Neural progenitor cell (in vitro differentiated cells): ENCODE measurements around the gene PCARE. TPM values are rescaled to one million over a fixed set of nuclear protein-coding genes. Genes with fewer than 3 reads are reported as not detected.

Experiments used
- DNase-seq: peaks from one replicate; pipeline ENCODE4 v3.0.0-alpha.2; 2016; ENCODE audit warnings: low spot score
- H2AFZ ChIP-seq: fragments of 200-600 bp; sonication (generic); replicated peaks from 2 replicates; pipeline ENCODE4 v1.6.1; 2016; ENCODE audit warnings: antibody characterized with exemption
- H3F3A ChIP-seq: fragments of 200-600 bp; sonication (generic); 2 replicates; pipeline ENCODE4 v1.6.1; 2016; ENCODE audit warnings: antibody characterized with exemption, low read depth
- H3K27ac ChIP-seq: fragments of 200-600 bp; sonication (generic); 2 replicates; pipeline ENCODE4 v1.5.1; 2016; ENCODE audit warnings: mild to moderate bottlenecking
- H3K27me3 ChIP-seq: fragments of 200-600 bp; sonication (generic); 2 replicates; pipeline ENCODE4 v1.6.1; 2016; ENCODE audit warnings: mild to moderate bottlenecking, moderate library complexity
- H3K36me3 ChIP-seq: fragments of 200-600 bp; sonication (generic); 2 replicates; pipeline ENCODE4 v1.5.1; 2016
- H3K4me1 ChIP-seq: fragments of 200-600 bp; sonication (generic); 2 replicates; pipeline ENCODE4 v1.6.1; 2016; ENCODE audit warnings: mixed run types
- H3K4me2 ChIP-seq: fragments of 200-600 bp; sonication (generic); 2 replicates; pipeline ENCODE4 v1.6.1; 2016
- H3K4me3 ChIP-seq: fragments of 200-600 bp; sonication (generic); 2 replicates; pipeline ENCODE4 v1.5.1; 2016
- H3K79me2 ChIP-seq: fragments of 200-600 bp; sonication (generic); 2 replicates; pipeline ENCODE4 v1.6.1; 2016; ENCODE audit warnings: low read depth
- H3K9ac ChIP-seq: fragments of 200-600 bp; sonication (generic); 2 replicates; pipeline ENCODE4 v1.6.1; 2016
- H3K9me3 ChIP-seq: fragments of 200-600 bp; sonication (generic); 2 replicates; pipeline ENCODE4 v1.5.1; 2016; ENCODE audit warnings: low read depth
- H4K20me1 ChIP-seq: fragments of 200-600 bp; sonication (generic); 2 replicates; pipeline ENCODE4 v1.6.1; 2016; ENCODE audit warnings: low read depth
- H3K27ac Mint-ChIP-seq: 3 replicates; pipeline ENCODE4 v1.8.0; 2021; ENCODE audit warnings: mixed read lengths
- H3K27me3 Mint-ChIP-seq: 2 replicates; pipeline ENCODE4 v1.8.0; 2022; ENCODE audit warnings: low read depth, mild to moderate bottlenecking, inconsistent platforms, moderate library complexity, mixed read lengths; ENCODE audit not compliant: insufficient read depth
- H3K36me3 Mint-ChIP-seq: 3 replicates; pipeline ENCODE4 v1.8.0; 2021; ENCODE audit warnings: mixed read lengths
- H3K4me1 Mint-ChIP-seq: 3 replicates; pipeline ENCODE4 v1.8.0; 2021; ENCODE audit warnings: mixed read lengths
- H3K4me3 Mint-ChIP-seq: 3 replicates; pipeline ENCODE4 v1.8.0; 2021; ENCODE audit warnings: mild to moderate bottlenecking, moderate library complexity, mixed read lengths
- H3K9me3 Mint-ChIP-seq: 3 replicates; pipeline ENCODE4 v1.8.0; 2020; ENCODE audit warnings: mixed read lengths
- CTCF ChIP-seq: fragments of 200-600 bp; sonication (generic); IDR thresholded peaks from 2 replicates; pipeline ENCODE4 v1.5.1; 2017; ENCODE audit warnings: antibody characterized with exemption, mild to moderate bottlenecking
- EZH2 ChIP-seq: fragments of 200-600 bp; sonication (generic); IDR thresholded peaks from 2 replicates; pipeline ENCODE4 v1.6.1; 2017; ENCODE audit warnings: antibody characterized with exemption, mild to moderate bottlenecking, moderate library complexity
- EZH2phosphoT487 ChIP-seq: fragments of 200-600 bp; sonication (generic); IDR thresholded peaks from 2 replicates; pipeline ENCODE4 v1.6.1; 2017; ENCODE audit warnings: antibody characterized with exemption
- total RNA-seq: library from RNA; depleted of rRNA; stranded (reverse); fragments of >200 nt; gene quantifications from 2 replicates; pipeline ENCODE4 v1.2.3, GENCODE V29; 2015; ENCODE audit warnings: low replicate concordance

Gene PCARE
- total RNA-seq, 1 donor from 2014 or later, result not detected

- no peaks in the 10 kb centered on the region for H4K20me1 ChIP-seq
- DNase-seq, result no peak
- Mint-ChIP-seq H3K27me3 (peaks cover 8% of the 10 kb centered on the region), H3K27ac (peak overlapping the region; percentile 60), H3K4me1 (peaks cover 60% of the 10 kb centered on the region), H3K9me3 (peaks cover 7% of the 10 kb centered on the region), H3K4me3 (no peak overlapping the region), H3K36me3 (no peaks in the 10 kb centered on the region)
- H3K4me2 ChIP-seq, result no peak overlapping the region
- no peaks in the 10 kb centered on the region for H3K9me3 ChIP-seq
- no peak overlapping the region for H3K9ac ChIP-seq
- no peak for TF ChIP-seq CTCF
- TF ChIP-seq EZH2, result no peak
- TF ChIP-seq EZH2phosphoT487, result no peak
- H2AFZ ChIP-seq, result no peak overlapping the region
- H3K27me3 ChIP-seq, result no peaks in the 10 kb centered on the region
- H3F3A ChIP-seq, result no peaks in the 10 kb centered on the region
- peaks cover 29% of the 10 kb centered on the region for H3K4me1 ChIP-seq
- H3K4me3 ChIP-seq, result no peak overlapping the region
- no peak overlapping the region for H3K27ac ChIP-seq
- H3K79me2 ChIP-seq, result no peaks in the 10 kb centered on the region
- H3K36me3 ChIP-seq, result no peaks in the 10 kb centered on the region
These were observed 1.2 kb downstream of the PCARE start for GRCh38 chr2:29072971-29073725.

- no peaks in the 10 kb centered on the region for H3K36me3 Mint-ChIP-seq
- Histone ChIP-seq H3F3A (no peaks in the 10 kb centered on the region), H3K36me3 (no peaks in the 10 kb centered on the region), H3K4me1 (peaks cover 29% of the 10 kb centered on the region), H3K9ac (no peak overlapping the region), H2AFZ (no peak overlapping the region), H3K4me3 (no peak overlapping the region), H3K4me2 (no peak overlapping the region), H3K79me2 (no peaks in the 10 kb centered on the region), H3K27me3 (no peaks in the 10 kb centered on the region), H3K27ac (no peak overlapping the region), H3K9me3 (no peaks in the 10 kb centered on the region), H4K20me1 (no peaks in the 10 kb centered on the region)
- no peak for DNase-seq
- peak overlapping the region; percentile 60 for H3K27ac Mint-ChIP-seq
- H3K4me1 Mint-ChIP-seq, result peaks cover 60% of the 10 kb centered on the region
- H3K9me3 Mint-ChIP-seq, result no peaks in the 10 kb centered on the region
- peaks cover 8% of the 10 kb centered on the region for H3K27me3 Mint-ChIP-seq
- TF ChIP-seq EZH2, result no peak
- H3K4me3 Mint-ChIP-seq, result no peak overlapping the region
These were observed 2.1 kb downstream of the PCARE start for GRCh38 chr2:29072251-29072650.

- no peak for DNase-seq
- no peaks in the 10 kb centered on the region for H3K36me3 ChIP-seq
- H3K27ac ChIP-seq, result no peak overlapping the region
- H2AFZ ChIP-seq, result no peak overlapping the region
- no peaks in the 10 kb centered on the region for H3K27me3 ChIP-seq
- H3K79me2 ChIP-seq, result no peaks in the 10 kb centered on the region
- no peaks in the 10 kb centered on the region for H3F3A ChIP-seq
- Mint-ChIP-seq H3K4me1 (peaks cover 53% of the 10 kb centered on the region), H3K36me3 (no peaks in the 10 kb centered on the region), H3K27ac (peak overlapping the region; percentile 90), H3K9me3 (no peaks in the 10 kb centered on the region), H3K27me3 (peaks cover 8% of the 10 kb centered on the region), H3K4me3 (no peak overlapping the region)
- no peak overlapping the region for H3K4me2 ChIP-seq
- no peaks in the 10 kb centered on the region for H3K9me3 ChIP-seq
- TF ChIP-seq EZH2phosphoT487 (no peak), CTCF (no peak), EZH2 (no peak)
- H3K9ac ChIP-seq, result no peak overlapping the region
- no peaks in the 10 kb centered on the region for H4K20me1 ChIP-seq
- peaks cover 28% of the 10 kb centered on the region for H3K4me1 ChIP-seq
- H3K4me3 ChIP-seq, result no peak overlapping the region
These were observed 3.0 kb downstream of the PCARE start for GRCh38 chr2:29071032-29071975.
